HCT116 (cell line): ENCODE measurements around the gene DOCK3. TPM values are rescaled to one million over a fixed set of nuclear protein-coding genes. Genes with fewer than 3 reads are reported as not detected.
"Not testable (repeated sequence)": the region's sequence is repeated elsewhere in the genome, so short reads cannot be mapped to it uniquely, and the experiment has no call there.

Source experiments
- ATAC-seq: fragments of 200-7000 bp; cut with Tn5 transposase; 2 replicates; pipeline ENCODE4 v1.9.1; 2020; ENCODE audit warnings: mild to moderate bottlenecking, moderate library complexity
- BruUV-seq: library from RNA; stranded (reverse); fragments of 400-500 nt; replicated peaks from 2 replicates; lab custom pipeline; 2021; lab: Mats Ljungman, UMichigan
- CTCF ChIA-PET: fragments of 300-600 bp; sonication (Branson Sonifier 250); formaldehyde crosslinking; loops from one replicate; lab custom pipeline; 2021; ENCODE audit warnings: antibody characterized with exemption; lab: Charles Lee
- POLR2A ChIA-PET: fragments of 300-600, 350-600 bp; sonication (Branson Sonifier 250); formaldehyde crosslinking; loops from one replicate; lab custom pipeline; 2021; ENCODE audit warnings: antibody characterized with exemption; lab: Charles Lee
- RAD21 ChIA-PET, 2 experiments: fragments of 300-600 bp; sonication (Branson Sonifier 250); formaldehyde crosslinking; loops; one replicate each; lab custom pipeline; 2023; ENCODE audit warnings: low total read pairs in 2 of 2; ENCODE audit not compliant: uncharacterized antibody in 2 of 2, unreplicated experiment in 2 of 2, low non-redundant PET in 1 of 2; lab: Charles Lee
- DNase-seq: peaks from one replicate; pipeline ENCODE4 v3.0.0-alpha.2; 2010; ENCODE audit warnings: low read depth, low spot score
- H2AFZ ChIP-seq: fragments of 200-600 bp; shearing (Covaris generic), sonication (generic); 2 replicates; pipeline ENCODE4 v1.6.1; 2017; ENCODE audit warnings: low read depth, mixed run types, mixed read lengths, antibody characterized with exemption, low read length; ENCODE audit not compliant: poor library complexity, severe bottlenecking
- H3K27ac ChIP-seq: 2 replicates; pipeline ENCODE4 v1.5.1; 2012; ENCODE audit warnings: low read depth, low read length
- H3K27me3 ChIP-seq: fragments of 200-600 bp; sonication (generic); 2 replicates; pipeline ENCODE4 v1.6.1; 2016; ENCODE audit warnings: mixed run types, low read length, mixed read lengths; ENCODE audit not compliant: insufficient read depth
- H3K36me3 ChIP-seq, 2 experiments: fragments of 200-500 bp in 1 of 2; fragments of 200-600 bp in 1 of 2; sonication (Bioruptor generic) in 1 of 2; sonication (generic) in 1 of 2; 2 replicates each; pipeline versions ENCODE4 v1.5.1 to v1.6.1; 2014 to 2016; ENCODE audit warnings: low read length in 2 of 2, inconsistent platforms in 1 of 2, mixed read lengths in 1 of 2, mixed run types in 1 of 2; ENCODE audit not compliant: insufficient read depth in 2 of 2, control insufficient read depth in 1 of 2
- H3K4me1 ChIP-seq, 2 experiments: fragments of 200-600 bp in 1 of 2; sonication (generic) in 1 of 2; 2 replicates each; pipeline versions ENCODE4 v1.5.1 to v1.6.1; 2012 to 2017; ENCODE audit warnings: low read length in 2 of 2, inconsistent platforms in 1 of 2, mild to moderate bottlenecking in 1 of 2, mixed read lengths in 1 of 2, mixed run types in 1 of 2, moderate library complexity in 1 of 2; ENCODE audit not compliant: insufficient read depth in 2 of 2, control insufficient read depth in 1 of 2
- H3K4me2 ChIP-seq: fragments of 200-600 bp; sonication (generic); 2 replicates; pipeline ENCODE4 v1.6.1; 2017; ENCODE audit warnings: mixed run types, low read length, mixed read lengths
- H3K4me3 ChIP-seq, 2 experiments: fragments of 200-600 bp in 1 of 2; sonication (generic) in 1 of 2; replicated peaks in 1 of 2; 2 replicates each; pipeline ENCODE4 v1.5.1; 2011 to 2016; ENCODE audit warnings: low read length in 2 of 2, control low read depth in 1 of 2, low read depth in 1 of 2, mild to moderate bottlenecking in 1 of 2, mixed read lengths in 1 of 2, mixed run types in 1 of 2
- H3K79me2 ChIP-seq: fragments of 200-600 bp; sonication (generic); 2 replicates; pipeline ENCODE4 v1.6.1; 2017; ENCODE audit warnings: mild to moderate bottlenecking, mixed run types, low read length, moderate library complexity, mixed read lengths; ENCODE audit not compliant: insufficient read depth
- H3K9ac ChIP-seq: fragments of 200-600 bp; sonication (generic); 2 replicates; pipeline ENCODE4 v1.6.1; 2016; ENCODE audit warnings: low read length, mixed read lengths
- H3K9me2 ChIP-seq: fragments of 200-600 bp; sonication (generic), shearing (Covaris generic); 2 replicates; pipeline ENCODE4 v1.6.1; 2017; ENCODE audit warnings: mixed run types, mild to moderate bottlenecking, moderate library complexity; ENCODE audit not compliant: insufficient read depth
- H3K9me3 ChIP-seq, 2 experiments: fragments of 200-500 bp in 1 of 2; fragments of 200-600 bp in 1 of 2; sonication (Bioruptor generic) in 1 of 2; sonication (generic) in 1 of 2; 2 replicates each; pipeline ENCODE4 v1.6.1; 2014 to 2017; ENCODE audit warnings: low read length in 2 of 2, mixed read lengths in 2 of 2, inconsistent platforms in 1 of 2, low read depth in 1 of 2, mild to moderate bottlenecking in 1 of 2, mixed run types in 1 of 2, moderate library complexity in 1 of 2; ENCODE audit not compliant: control insufficient read depth in 1 of 2, insufficient read depth in 1 of 2
- H4K20me1 ChIP-seq: fragments of 200-600 bp; sonication (generic), shearing (Covaris generic); 2 replicates; pipeline ENCODE4 v1.6.1; 2017; ENCODE audit warnings: mixed run types, mild to moderate bottlenecking, moderate library complexity; ENCODE audit not compliant: insufficient read depth
- ATF3 ChIP-seq: IDR thresholded peaks from 2 replicates; pipeline ENCODE4 v1.6.1; 2012
- CEBPB ChIP-seq: IDR thresholded peaks from 2 replicates; pipeline ENCODE4 v1.6.1; 2012; ENCODE audit warnings: low read depth
- CTCF ChIP-seq, 3 experiments: fragments of 200-600 bp in 1 of 3; sonication (generic) in 1 of 3; IDR thresholded peaks in 2 of 3; conservative IDR thresholded peaks in 1 of 3; 2 replicates each; pipeline ENCODE4 v1.5.1; 2012 to 2017; ENCODE audit warnings: low read depth in 2 of 3, low read length in 2 of 3, antibody characterized with exemption in 1 of 3, borderline replicate concordance in 1 of 3, control low read depth in 1 of 3, mild to moderate bottlenecking in 1 of 3, mixed read lengths in 1 of 3, mixed run types in 1 of 3, moderate library complexity in 1 of 3; ENCODE audit not compliant: insufficient read depth in 1 of 3
- ELF1 ChIP-seq: IDR thresholded peaks from 2 replicates; pipeline ENCODE4 v1.6.1; 2012; ENCODE audit warnings: low read depth, borderline replicate concordance
- EZH2 ChIP-seq: fragments of 200-600 bp; sonication (generic); IDR thresholded peaks from 2 replicates; pipeline ENCODE4 v1.6.1; 2017; ENCODE audit warnings: antibody characterized with exemption, mixed run types
- EZH2phosphoT487 ChIP-seq: fragments of 200-600 bp; IDR thresholded peaks from 2 replicates; pipeline ENCODE4 v1.6.1; 2018; ENCODE audit warnings: antibody characterized with exemption, borderline replicate concordance
- POLR2AphosphoS5 ChIP-seq: IDR thresholded peaks from 2 replicates; pipeline ENCODE4 v1.6.1; 2011; ENCODE audit warnings: mild to moderate bottlenecking, low read depth, low read length, moderate library complexity
- RAD21 ChIP-seq: IDR thresholded peaks from 2 replicates; pipeline ENCODE4 v1.6.1; 2012; ENCODE audit warnings: low read depth, mild to moderate bottlenecking
- REST ChIP-seq: IDR thresholded peaks from 2 replicates; pipeline ENCODE4 v1.6.1; 2012; ENCODE audit warnings: low read depth
- ZFX ChIP-seq: fragments of 450-650 bp; IDR thresholded peaks from 2 replicates; pipeline ENCODE4 v1.6.1; 2017
- ZNF274 ChIP-seq: fragments of 200-500 bp; sonication (Bioruptor generic); IDR thresholded peaks from 2 replicates; pipeline ENCODE4 v1.6.1; 2014; ENCODE audit warnings: mild to moderate bottlenecking, low read depth, low read length, inconsistent platforms
- intact Hi-C: fragments of 100-400 bp; cut with micrococcal nuclease; formaldehyde crosslinking; loops from 2 replicates; pipeline ENCODE4 v1.10.0; 2022
- total RNA-seq: library from RNA; stranded (reverse); gene quantifications from one replicate; pipeline ENCODE4 v1.2.1, GENCODE V29; 2021; ENCODE audit not compliant: unreplicated experiment

Gene DOCK3
- total RNA-seq, 1 experiment from 2014 or later: 4.2 TPM

GRCh38 chr3:50873376-50874157 lies 198.8 kb downstream of the DOCK3 start:
- Histone ChIP-seq H3K36me3 (no peaks in the 10 kb centered on the region), H3K9me2 (no peaks in the 10 kb centered on the region)
- BruUV-seq: no TSS peak
- CTCF ChIA-PET: no interaction called here
- TF ChIP-seq EZH2phosphoT487 (no peak), ZFX (no peak), CEBPB (no peak), REST (no peak), EZH2 (no peak), ATF3 (no peak), ZNF274 (no peak), ELF1 (no peak), RAD21 (no peak), POLR2AphosphoS5 (no peak), CTCF (IDR thresholded peaks at IDR 0.05 in 2 of 3, conservative IDR thresholded peaks at IDR 0.05 in 1 of 3; ENCODE audit: borderline replicate concordance in 1 of 3, insufficient read depth in 1 of 3, low read depth in 2 of 3, low read length in 2 of 3) (no peak)
- TF ChIP-seq, all 23 proteins: peak for 0
- H4K20me1 ChIP-seq: no peaks in the 10 kb centered on the region
- H3K4me2 ChIP-seq: no peak overlapping the region
- no peak for DNase-seq
- no peaks in the 10 kb centered on the region for H3K27me3 ChIP-seq
- intact Hi-C loops: no loop called here
- no peak overlapping the region for H3K4me3 ChIP-seq
- H3K4me1 ChIP-seq: no peaks in the 10 kb centered on the region
- H2AFZ ChIP-seq: no peak overlapping the region
- H3K9ac ChIP-seq: no peak overlapping the region
- H3K79me2 ChIP-seq: no peaks in the 10 kb centered on the region
- H3K9me3 ChIP-seq: no peaks in the 10 kb centered on the region
- POLR2A ChIA-PET: no interaction called here
- H3K27ac ChIP-seq: no peak overlapping the region
- ATAC-seq: no peak
- RAD21 ChIA-PET: no interaction called here

- RAD21 ChIA-PET, BruUV-seq, H4K20me1 ChIP-seq, H3K9me3 ChIP-seq, H3K27me3 ChIP-seq, H3K36me3 ChIP-seq, DNase-seq, H3K79me2 ChIP-seq, H3K27ac ChIP-seq, H3K4me1 ChIP-seq, POLR2A ChIA-PET, H3K9me2 ChIP-seq, ATAC-seq, H3K4me3 ChIP-seq, H2AFZ ChIP-seq, CTCF ChIA-PET, H3K9ac ChIP-seq, H3K4me2 ChIP-seq, intact Hi-C loops: not testable (repeated sequence)
Observed at GRCh38 chr3:50874876-50875275, 200.1 kb downstream of the DOCK3 start.
